ENCODE results near the gene CDH1.
"Not testable (repeated sequence)": the region's sequence is repeated elsewhere in the genome, so short reads cannot be mapped to it uniquely, and the experiment has no call there.

CDH1 gene

GRCh38 chr16:68737046-68737729, at the start of gene CDH1:
TSS of gene CDH1 (plus strand) at chr16:68737292. CDS start at chr16:68737416, 124 bp downstream.
- FAIRE-seq = no peak

- FAIRE-seq = no peak
These were observed 47.2 kb upstream of the CDH1 start for GRCh38 chr16:68689921-68690320.

GRCh38 chr16:68695575-68695974, 41.5 kb upstream of the CDH1 start:
- no peak for FAIRE-seq

GRCh38 chr16:68696514-68696913, 40.6 kb upstream of the CDH1 start:
- FAIRE-seq = no peak

GRCh38 chr16:68698091-68698490, 39.0 kb upstream of the CDH1 start:
- FAIRE-seq = no peak

DNA sequence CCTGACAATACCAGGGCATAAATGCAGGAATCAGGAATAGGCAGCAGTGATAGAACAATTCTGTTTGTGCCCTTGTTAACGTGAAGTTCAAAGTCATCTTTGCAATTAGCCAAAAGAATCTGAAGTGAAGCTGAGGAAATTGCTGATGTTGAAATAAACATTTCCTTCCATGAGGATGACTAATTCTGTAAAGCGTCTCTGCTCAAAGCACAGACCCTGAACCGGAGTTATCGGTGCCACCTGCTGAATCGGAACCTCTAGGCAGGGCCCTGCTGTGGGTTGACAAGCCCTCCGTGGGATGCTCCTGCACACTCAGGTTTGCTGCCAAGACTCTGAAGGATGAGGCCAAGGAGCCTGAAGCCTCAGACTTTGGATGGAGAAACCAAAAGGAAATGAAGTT, 37.0 kb upstream of the CDH1 start:
- FAIRE-seq = no peak

GRCh38 chr16:68700831-68701230, 36.3 kb upstream of the CDH1 start:
- FAIRE-seq = no peak

- peak; percentile 33 for FAIRE-seq
These were observed 32.7 kb upstream of the CDH1 start for GRCh38 chr16:68704232-68704867.

- no peak for FAIRE-seq
These were observed 29.5 kb upstream of the CDH1 start for GRCh38 chr16:68707340-68708152.

- no peak for FAIRE-seq
These were observed 26.9 kb upstream of the CDH1 start for GRCh38 chr16:68710211-68710610.

DNA sequence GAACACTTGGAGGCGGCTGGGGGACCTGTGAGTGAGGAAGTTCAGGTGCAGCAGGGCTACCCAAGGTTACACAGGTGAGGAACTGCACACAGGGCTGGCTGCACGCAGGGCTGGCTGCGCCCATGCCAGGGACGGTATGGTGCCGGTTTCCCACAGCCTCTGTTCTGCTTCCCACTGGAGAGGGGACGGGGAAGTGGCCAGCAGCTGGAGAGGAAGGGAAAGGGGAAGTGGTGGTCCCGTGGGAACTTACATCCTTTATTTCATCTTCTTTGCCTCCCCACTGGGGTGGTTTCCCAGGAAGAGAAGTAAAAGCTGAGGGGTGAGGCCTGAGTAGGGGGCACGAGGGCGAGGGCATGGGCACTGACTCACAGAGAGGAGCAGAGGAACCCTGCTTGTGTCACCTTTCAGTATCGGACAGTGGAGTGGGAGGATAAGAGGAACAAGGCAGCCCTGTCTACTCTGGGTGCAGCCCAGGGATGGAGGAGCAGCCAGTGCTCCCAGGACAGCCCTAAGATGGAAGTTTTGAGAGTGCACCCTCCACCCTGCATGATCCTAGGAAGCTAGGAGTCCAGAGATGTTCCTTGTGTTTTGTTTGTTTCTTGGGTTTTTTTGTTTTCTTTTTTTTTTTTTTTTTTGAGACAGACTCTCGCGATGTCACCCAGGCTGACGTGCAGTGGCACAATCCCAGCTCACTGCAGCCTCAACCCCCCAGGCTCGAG, 25.5 kb upstream of the CDH1 start:
- no peak for FAIRE-seq

DNA sequence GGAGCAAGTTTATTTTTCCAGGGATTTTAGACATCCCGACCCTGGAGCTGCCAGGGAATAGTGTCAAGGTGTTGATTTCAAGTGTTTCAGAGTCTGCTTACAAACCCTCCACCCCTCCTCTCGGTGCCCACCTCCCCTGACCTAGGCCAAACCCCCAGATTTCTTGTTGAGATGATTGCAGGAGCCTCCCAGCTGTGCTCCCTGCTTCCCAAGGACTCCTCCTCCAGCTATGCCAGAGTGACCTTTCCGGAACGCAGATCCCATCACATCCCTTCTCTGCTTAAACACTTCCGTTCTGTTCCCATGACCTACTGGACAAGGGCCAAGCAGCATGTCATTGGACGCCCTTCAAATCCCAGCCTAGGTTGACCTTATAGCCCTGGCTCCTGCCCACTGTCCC, 23.7 kb upstream of the CDH1 start:
- FAIRE-seq = no peak

DNA sequence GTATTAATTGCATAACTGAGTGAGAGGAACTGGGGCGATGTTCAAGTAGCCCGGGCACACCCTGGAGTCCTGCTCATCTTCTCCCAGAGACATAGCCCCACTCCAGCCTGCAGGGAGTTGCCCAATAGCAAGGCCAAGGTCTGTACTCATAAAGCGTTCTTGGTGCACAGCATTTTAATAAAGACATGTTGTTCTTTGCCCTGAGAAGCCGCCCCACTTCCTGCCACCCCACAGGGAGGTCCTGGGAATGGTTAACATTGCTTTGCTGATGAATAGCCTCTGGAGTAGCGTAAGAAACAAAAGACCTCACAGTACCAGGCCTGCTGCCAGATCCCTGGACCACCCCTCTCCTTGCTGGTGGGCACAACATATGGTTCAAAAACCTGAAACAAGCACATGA, 21.6 kb upstream of the CDH1 start:
- FAIRE-seq = no peak

DNA sequence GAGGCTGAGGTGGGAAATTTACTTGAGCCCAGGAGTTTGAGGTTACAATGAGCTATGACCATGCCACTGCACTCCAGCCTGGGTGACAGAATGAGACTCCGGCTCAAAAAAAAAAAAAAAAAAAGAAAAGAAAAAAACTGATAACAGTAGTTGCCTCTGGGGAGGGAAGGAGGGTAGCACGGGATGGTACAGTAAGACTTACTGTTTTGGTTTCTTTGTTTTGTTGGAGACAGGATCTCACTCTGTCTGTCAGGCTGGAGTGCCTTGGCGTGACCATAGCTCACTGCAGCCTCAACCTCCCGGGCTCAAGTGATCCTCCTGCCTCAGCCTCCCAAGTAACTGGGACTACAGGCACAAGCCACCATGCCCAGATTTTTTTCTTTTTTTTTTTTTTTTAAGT, 20.6 kb upstream of the CDH1 start:
- FAIRE-seq = not testable (repeated sequence)

DNA sequence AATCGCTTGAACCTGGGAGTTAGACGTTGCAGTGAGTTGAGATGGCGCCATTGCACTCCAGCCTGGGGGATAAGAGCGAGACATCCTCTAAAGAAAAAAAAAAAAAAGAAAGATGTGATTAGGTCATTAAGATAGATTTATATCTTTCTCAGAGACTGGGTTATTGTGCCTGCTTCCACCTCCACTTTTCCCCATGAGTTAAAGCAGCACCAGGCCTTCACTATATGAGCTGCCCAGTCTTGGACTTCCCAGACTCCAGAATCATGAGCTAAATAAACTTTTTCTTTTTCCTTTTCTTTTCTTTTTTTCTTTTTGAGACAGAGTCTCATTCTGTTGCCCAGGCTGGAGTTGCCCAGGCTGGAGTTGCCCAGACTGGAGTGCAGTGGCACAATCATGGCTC, 19.4 kb upstream of the CDH1 start:
- FAIRE-seq = no peak

- no peak for FAIRE-seq
These were observed 18.5 kb upstream of the CDH1 start for GRCh38 chr16:68718590-68718989.

- FAIRE-seq = no peak
These were observed 17.1 kb upstream of the CDH1 start for GRCh38 chr16:68719993-68720489.

- FAIRE-seq = no peak
These were observed 14.7 kb upstream of the CDH1 start for GRCh38 chr16:68722119-68723024.

- no peak for FAIRE-seq
These were observed 12.3 kb upstream of the CDH1 start for GRCh38 chr16:68724797-68725196.

DNA sequence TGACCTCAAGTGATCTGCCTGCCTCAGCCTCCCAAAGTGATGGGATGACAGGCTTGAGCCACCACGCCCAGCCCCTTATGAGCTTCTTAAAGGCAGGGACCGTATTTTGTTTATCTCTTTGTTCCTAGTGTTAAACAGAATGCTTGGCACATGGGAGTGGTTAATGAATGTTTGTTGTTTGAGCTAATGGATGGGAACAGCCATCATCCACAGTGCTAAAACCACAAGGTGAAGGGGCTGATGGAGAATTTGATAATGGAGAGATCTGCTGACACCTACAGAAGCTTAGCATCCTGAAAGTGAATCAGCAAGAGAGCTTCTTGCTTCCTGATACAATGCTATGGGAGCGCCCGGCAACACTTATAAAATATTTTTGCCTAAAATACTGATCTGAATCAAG, 8.6 kb upstream of the CDH1 start:
- FAIRE-seq = no peak

GRCh38 chr16:68731637-68732036, 5.5 kb upstream of the CDH1 start:
- FAIRE-seq = no peak
